Neural crest cell (in vitro differentiated cells): Measurements from ENCODE around the gene ERC2. TPM values are rescaled to one million over a fixed set of nuclear protein-coding genes. Genes with fewer than 3 reads are reported as not detected.

ENCODE experiments used
- DNase-seq: peaks from one replicate; pipeline ENCODE4 v3.0.0; 2021; ENCODE audit warnings: low read depth, mixed read lengths, low spot score
- H3K27ac Mint-ChIP-seq: one replicate; pipeline ENCODE4 v1.8.0; 2021; ENCODE audit warnings: mild to moderate bottlenecking, mixed read lengths; ENCODE audit not compliant: unreplicated experiment
- H3K27me3 Mint-ChIP-seq: 2 replicates; pipeline ENCODE4 v1.8.0; 2021; ENCODE audit warnings: low read depth, mild to moderate bottlenecking, mixed read lengths
- H3K36me3 Mint-ChIP-seq: 2 replicates; pipeline ENCODE4 v1.8.0; 2021; ENCODE audit warnings: low read depth, mild to moderate bottlenecking, mixed read lengths
- H3K4me1 Mint-ChIP-seq: 2 replicates; pipeline ENCODE4 v1.8.0; 2021; ENCODE audit warnings: mixed read lengths
- H3K4me3 Mint-ChIP-seq: one replicate; pipeline ENCODE4 v1.8.0; 2021; ENCODE audit warnings: mild to moderate bottlenecking, mixed read lengths
- H3K9me3 Mint-ChIP-seq: 2 replicates; pipeline ENCODE4 v1.8.0; 2021; ENCODE audit warnings: mixed read lengths
- total RNA-seq: library from RNA; stranded (reverse); gene quantifications from 2 replicates; pipeline ENCODE4 v1.2.1, GENCODE V29; 2021
- TF ChIP-seq, protein P1 (sequence below): fragments of 200-600 bp; sonication (generic); conservative IDR thresholded peaks from 2 replicates; pipeline ENCODE4 v1.5.0; 2021; ENCODE audit warnings: antibody characterized with exemption, mild to moderate bottlenecking

Gene ERC2
- total RNA-seq, 1 donor from 2014 or later, result 13.5 TPM

- no peak for DNase-seq
- H3K27ac Mint-ChIP-seq, result no peak overlapping the region
- H3K4me3 Mint-ChIP-seq, result no peak overlapping the region
- no peaks in the 10 kb centered on the region for H3K9me3 Mint-ChIP-seq
- TF ChIP-seq, protein P1, sequence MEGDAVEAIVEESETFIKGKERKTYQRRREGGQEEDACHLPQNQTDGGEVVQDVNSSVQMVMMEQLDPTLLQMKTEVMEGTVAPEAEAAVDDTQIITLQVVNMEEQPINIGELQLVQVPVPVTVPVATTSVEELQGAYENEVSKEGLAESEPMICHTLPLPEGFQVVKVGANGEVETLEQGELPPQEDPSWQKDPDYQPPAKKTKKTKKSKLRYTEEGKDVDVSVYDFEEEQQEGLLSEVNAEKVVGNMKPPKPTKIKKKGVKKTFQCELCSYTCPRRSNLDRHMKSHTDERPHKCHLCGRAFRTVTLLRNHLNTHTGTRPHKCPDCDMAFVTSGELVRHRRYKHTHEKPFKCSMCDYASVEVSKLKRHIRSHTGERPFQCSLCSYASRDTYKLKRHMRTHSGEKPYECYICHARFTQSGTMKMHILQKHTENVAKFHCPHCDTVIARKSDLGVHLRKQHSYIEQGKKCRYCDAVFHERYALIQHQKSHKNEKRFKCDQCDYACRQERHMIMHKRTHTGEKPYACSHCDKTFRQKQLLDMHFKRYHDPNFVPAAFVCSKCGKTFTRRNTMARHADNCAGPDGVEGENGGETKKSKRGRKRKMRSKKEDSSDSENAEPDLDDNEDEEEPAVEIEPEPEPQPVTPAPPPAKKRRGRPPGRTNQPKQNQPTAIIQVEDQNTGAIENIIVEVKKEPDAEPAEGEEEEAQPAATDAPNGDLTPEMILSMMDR, result no peak
- peaks cover 41% of the 10 kb centered on the region for H3K4me1 Mint-ChIP-seq
- no peaks in the 10 kb centered on the region for H3K36me3 Mint-ChIP-seq
- no peaks in the 10 kb centered on the region for H3K27me3 Mint-ChIP-seq
These were observed 949.2 kb downstream of the ERC2 start for GRCh38 chr3:55519019-55519418.

DNA sequence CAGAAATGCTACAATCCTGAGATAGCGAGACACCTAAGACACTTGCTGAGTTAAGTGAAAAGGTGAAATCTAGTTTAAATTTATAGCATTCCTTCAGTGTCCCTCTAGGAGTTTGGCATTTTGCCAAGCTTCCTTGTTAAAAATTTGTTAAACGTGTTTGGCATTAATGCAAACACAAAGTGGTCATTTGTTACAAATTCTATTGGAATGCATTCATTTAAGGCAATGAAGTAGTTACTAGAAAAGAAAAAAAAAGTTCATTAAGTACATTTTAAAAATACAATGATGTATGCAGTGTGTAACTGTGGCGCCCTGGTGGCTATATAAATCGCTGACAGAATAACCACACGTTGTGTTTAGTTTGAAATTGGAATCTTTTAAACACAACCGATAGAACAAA is 949.8 kb downstream of the ERC2 start:
- H3K27ac Mint-ChIP-seq, result no peak overlapping the region

GRCh38 chr3:55516392-55517030 is 951.8 kb downstream of the ERC2 start:
- Mint-ChIP-seq H3K27me3 (no peaks in the 10 kb centered on the region), H3K9me3 (no peaks in the 10 kb centered on the region), H3K4me3 (no peak overlapping the region), H3K4me1 (peaks cover 46% of the 10 kb centered on the region), H3K27ac (no peak overlapping the region), H3K36me3 (no peaks in the 10 kb centered on the region)
- TF ChIP-seq, protein P1, result no peak
- no peak for DNase-seq

More for the DNA sequence above, 949.8 kb downstream of the ERC2 start:
- Mint-ChIP-seq H3K27me3 (no peaks in the 10 kb centered on the region), H3K4me3 (no peak overlapping the region), H3K9me3 (no peaks in the 10 kb centered on the region), H3K4me1 (peaks cover 42% of the 10 kb centered on the region), H3K36me3 (no peaks in the 10 kb centered on the region)
- TF ChIP-seq, protein P1, result peak; percentile 31
- DNase-seq, result no peak

- no peaks in the 10 kb centered on the region for H3K27me3 Mint-ChIP-seq
- H3K9me3 Mint-ChIP-seq, result no peaks in the 10 kb centered on the region
- no peaks in the 10 kb centered on the region for H3K36me3 Mint-ChIP-seq
- no peak overlapping the region for H3K27ac Mint-ChIP-seq
- peaks cover 39% of the 10 kb centered on the region for H3K4me1 Mint-ChIP-seq
- DNase-seq, result no peak
- TF ChIP-seq, protein P1, result no peak
- H3K4me3 Mint-ChIP-seq, result no peak overlapping the region
These were observed 952.6 kb downstream of the ERC2 start for GRCh38 chr3:55515550-55516246.

GRCh38 chr3:55514962-55515361 is 953.3 kb downstream of the ERC2 start:
- TF ChIP-seq, protein P1, result no peak
- H3K4me1 Mint-ChIP-seq, result peaks cover 39% of the 10 kb centered on the region
- H3K36me3 Mint-ChIP-seq, result no peaks in the 10 kb centered on the region
- no peaks in the 10 kb centered on the region for H3K27me3 Mint-ChIP-seq
- no peaks in the 10 kb centered on the region for H3K9me3 Mint-ChIP-seq
- H3K27ac Mint-ChIP-seq, result no peak overlapping the region
- H3K4me3 Mint-ChIP-seq, result no peak overlapping the region
- DNase-seq, result no peak
